Ecto neural progenitor cell (in vitro differentiated cells): ENCODE measurements around the gene RBKS.
"Not testable (repeated sequence)": the region's sequence is repeated elsewhere in the genome, so short reads cannot be mapped to it uniquely, and the experiment has no call there.

Source experiments
- DNase-seq: peaks from one replicate; pipeline ENCODE4 v3.0.0-alpha.2; 2018; ENCODE audit warnings: low spot score

The RBKS gene

GRCh38 chr2:27873091-27873490 lies 17.1 kb downstream of the RBKS start:
- no peak for DNase-seq

GRCh38 chr2:27871802-27872201 lies 18.4 kb downstream of the RBKS start:
- no peak for DNase-seq

GRCh38 chr2:27870724-27871123 lies 19.5 kb downstream of the RBKS start:
- no peak for DNase-seq

GRCh38 chr2:27869763-27870162 lies 20.4 kb downstream of the RBKS start:
- no peak for DNase-seq

- DNase-seq, result no peak
These were observed 23.9 kb downstream of the RBKS start for GRCh38 chr2:27866237-27866636.

- DNase-seq, result not testable (repeated sequence)
These were observed 26.2 kb downstream of the RBKS start for GRCh38 chr2:27863955-27864354.

- DNase-seq, result no peak
These were observed 27.0 kb downstream of the RBKS start for GRCh38 chr2:27863146-27863545.

GRCh38 chr2:27860111-27860510 lies 30.1 kb downstream of the RBKS start:
- DNase-seq, result no peak

GRCh38 chr2:27857417-27858172 lies 32.6 kb downstream of the RBKS start:
- no peak for DNase-seq

GRCh38 chr2:27856956-27857355 lies 33.2 kb downstream of the RBKS start:
- DNase-seq, result no peak

GRCh38 chr2:27856386-27856785 lies 33.8 kb downstream of the RBKS start:
- no peak for DNase-seq

GRCh38 chr2:27855476-27855875 lies 34.7 kb downstream of the RBKS start:
- DNase-seq, result no peak

- DNase-seq, result no peak
These were observed 35.8 kb downstream of the RBKS start for GRCh38 chr2:27854229-27854862.

- no peak for DNase-seq
These were observed 37.5 kb downstream of the RBKS start for GRCh38 chr2:27852691-27853090.

GRCh38 chr2:27849558-27850205 lies 40.5 kb downstream of the RBKS start:
- no peak for DNase-seq

GRCh38 chr2:27847333-27847732 lies 42.9 kb downstream of the RBKS start:
- DNase-seq, result no peak

GRCh38 chr2:27844821-27845255 lies 45.3 kb downstream of the RBKS start:
- DNase-seq, result no peak

- DNase-seq, result no peak
These were observed 46.2 kb downstream of the RBKS start for GRCh38 chr2:27843992-27844391.

GRCh38 chr2:27842894-27843293 lies 47.3 kb downstream of the RBKS start:
- no peak for DNase-seq

- DNase-seq, result no peak
These were observed 51.1 kb downstream of the RBKS start for GRCh38 chr2:27839022-27839618.

GRCh38 chr2:27838502-27838901 lies 51.7 kb downstream of the RBKS start:
- DNase-seq, result no peak

- no peak for DNase-seq
These were observed 56.3 kb downstream of the RBKS start for GRCh38 chr2:27833931-27834330.

- no peak for DNase-seq
These were observed 57.8 kb downstream of the RBKS start for GRCh38 chr2:27832396-27832795.
